ENCODE data around the gene FBN3.

FBN3 gene

DNA sequence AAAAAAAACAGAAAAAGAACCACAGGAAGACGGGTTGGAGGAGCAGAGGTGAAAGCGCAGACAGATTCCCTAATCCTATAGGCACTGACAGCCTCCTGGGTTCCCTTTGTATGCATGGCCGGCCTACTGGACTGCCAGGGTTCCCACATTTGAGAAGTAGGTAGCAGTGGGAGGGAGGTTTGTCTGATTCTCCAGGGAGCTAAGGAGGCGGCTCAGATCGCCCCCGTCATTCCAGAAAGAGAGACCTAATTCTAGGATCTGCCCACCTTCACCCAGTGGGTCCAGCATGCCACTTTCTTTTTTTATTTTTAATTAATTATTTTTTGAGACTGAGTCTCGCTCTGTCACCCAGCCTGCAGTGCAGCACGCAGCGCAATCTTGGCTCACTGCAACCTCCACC lies 106.5 kb downstream of the FBN3 start:
- no peak for TF ChIP-seq TAF1 (IDR thresholded peaks at IDR 0.05; ENCODE audit: low read depth)
- no peak for TF ChIP-seq FOXM1 (IDR thresholded peaks at IDR 0.05; ENCODE audit: borderline replicate concordance, low read depth)
- TF ChIP-seq, protein P1, sequence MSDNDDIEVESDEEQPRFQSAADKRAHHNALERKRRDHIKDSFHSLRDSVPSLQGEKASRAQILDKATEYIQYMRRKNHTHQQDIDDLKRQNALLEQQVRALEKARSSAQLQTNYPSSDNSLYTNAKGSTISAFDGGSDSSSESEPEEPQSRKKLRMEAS (IDR thresholded peaks at IDR 0.05): no peak
- TF ChIP-seq CEBPB (IDR thresholded peaks at IDR 0.05): no peak
- TF ChIP-seq YY1 (IDR thresholded peaks at IDR 0.05; ENCODE audit: low read depth): no peak
- TF ChIP-seq NFIC (IDR thresholded peaks at IDR 0.05): no peak
- TF ChIP-seq TEAD4 (IDR thresholded peaks at IDR 0.05): no peak
- TF ChIP-seq TCF12 (IDR thresholded peaks at IDR 0.05; ENCODE audit: low read depth): no peak
- no peak for TF ChIP-seq RAD21 (IDR thresholded peaks at IDR 0.05; ENCODE audit: low read depth)
- TF ChIP-seq EGR1 (IDR thresholded peaks at IDR 0.05): no peak
- TF ChIP-seq, protein P2, sequence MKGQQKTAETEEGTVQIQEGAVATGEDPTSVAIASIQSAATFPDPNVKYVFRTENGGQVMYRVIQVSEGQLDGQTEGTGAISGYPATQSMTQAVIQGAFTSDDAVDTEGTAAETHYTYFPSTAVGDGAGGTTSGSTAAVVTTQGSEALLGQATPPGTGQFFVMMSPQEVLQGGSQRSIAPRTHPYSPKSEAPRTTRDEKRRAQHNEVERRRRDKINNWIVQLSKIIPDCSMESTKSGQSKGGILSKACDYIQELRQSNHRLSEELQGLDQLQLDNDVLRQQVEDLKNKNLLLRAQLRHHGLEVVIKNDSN (IDR thresholded peaks at IDR 0.05): no peak
- TF ChIP-seq EP300 (IDR thresholded peaks at IDR 0.05; ENCODE audit: borderline replicate concordance): no peak
- TF ChIP-seq ZBTB7A (IDR thresholded peaks at IDR 0.05; ENCODE audit: low read depth): no peak
- no peak for TF ChIP-seq CREB1 (IDR thresholded peaks at IDR 0.05; ENCODE audit: low read depth)
- TF ChIP-seq, protein P3, sequence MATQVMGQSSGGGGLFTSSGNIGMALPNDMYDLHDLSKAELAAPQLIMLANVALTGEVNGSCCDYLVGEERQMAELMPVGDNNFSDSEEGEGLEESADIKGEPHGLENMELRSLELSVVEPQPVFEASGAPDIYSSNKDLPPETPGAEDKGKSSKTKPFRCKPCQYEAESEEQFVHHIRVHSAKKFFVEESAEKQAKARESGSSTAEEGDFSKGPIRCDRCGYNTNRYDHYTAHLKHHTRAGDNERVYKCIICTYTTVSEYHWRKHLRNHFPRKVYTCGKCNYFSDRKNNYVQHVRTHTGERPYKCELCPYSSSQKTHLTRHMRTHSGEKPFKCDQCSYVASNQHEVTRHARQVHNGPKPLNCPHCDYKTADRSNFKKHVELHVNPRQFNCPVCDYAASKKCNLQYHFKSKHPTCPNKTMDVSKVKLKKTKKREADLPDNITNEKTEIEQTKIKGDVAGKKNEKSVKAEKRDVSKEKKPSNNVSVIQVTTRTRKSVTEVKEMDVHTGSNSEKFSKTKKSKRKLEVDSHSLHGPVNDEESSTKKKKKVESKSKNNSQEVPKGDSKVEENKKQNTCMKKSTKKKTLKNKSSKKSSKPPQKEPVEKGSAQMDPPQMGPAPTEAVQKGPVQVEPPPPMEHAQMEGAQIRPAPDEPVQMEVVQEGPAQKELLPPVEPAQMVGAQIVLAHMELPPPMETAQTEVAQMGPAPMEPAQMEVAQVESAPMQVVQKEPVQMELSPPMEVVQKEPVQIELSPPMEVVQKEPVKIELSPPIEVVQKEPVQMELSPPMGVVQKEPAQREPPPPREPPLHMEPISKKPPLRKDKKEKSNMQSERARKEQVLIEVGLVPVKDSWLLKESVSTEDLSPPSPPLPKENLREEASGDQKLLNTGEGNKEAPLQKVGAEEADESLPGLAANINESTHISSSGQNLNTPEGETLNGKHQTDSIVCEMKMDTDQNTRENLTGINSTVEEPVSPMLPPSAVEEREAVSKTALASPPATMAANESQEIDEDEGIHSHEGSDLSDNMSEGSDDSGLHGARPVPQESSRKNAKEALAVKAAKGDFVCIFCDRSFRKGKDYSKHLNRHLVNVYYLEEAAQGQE (IDR thresholded peaks at IDR 0.05; ENCODE audit: low read depth): no peak

DNA sequence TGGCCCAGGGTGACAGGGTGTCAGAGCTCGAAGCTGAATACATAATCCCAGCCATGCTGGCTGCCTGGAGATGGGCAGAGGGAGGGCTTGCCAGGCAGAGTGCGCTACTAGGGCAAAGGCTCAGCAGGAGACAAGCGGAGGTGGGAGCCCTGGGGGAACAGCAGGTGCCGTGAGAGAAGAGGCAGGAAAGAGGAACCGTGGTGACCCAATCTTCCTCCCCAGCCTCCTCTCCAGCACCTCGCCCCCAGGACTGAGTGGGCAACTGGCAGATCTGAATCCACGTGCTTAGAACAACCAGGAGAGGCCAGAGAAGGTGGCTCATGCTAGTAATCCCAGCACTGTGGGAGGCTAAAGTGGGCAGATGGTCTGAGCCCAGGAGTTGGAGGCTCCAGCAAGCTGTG lies 107.9 kb downstream of the FBN3 start:
- TF ChIP-seq, protein P1 (IDR thresholded peaks at IDR 0.05): no peak
- TF ChIP-seq EGR1 (IDR thresholded peaks at IDR 0.05) (no peak), TEAD4 (IDR thresholded peaks at IDR 0.05) (no peak), TAF1 (IDR thresholded peaks at IDR 0.05; ENCODE audit: low read depth) (no peak), FOXM1 (IDR thresholded peaks at IDR 0.05; ENCODE audit: borderline replicate concordance, low read depth) (no peak), CREB1 (IDR thresholded peaks at IDR 0.05; ENCODE audit: low read depth) (no peak), ZBTB7A (IDR thresholded peaks at IDR 0.05; ENCODE audit: low read depth) (no peak), EP300 (IDR thresholded peaks at IDR 0.05; ENCODE audit: borderline replicate concordance) (no peak), RAD21 (IDR thresholded peaks at IDR 0.05; ENCODE audit: low read depth) (no peak), YY1 (IDR thresholded peaks at IDR 0.05; ENCODE audit: low read depth) (no peak), NFIC (IDR thresholded peaks at IDR 0.05) (no peak), CEBPB (IDR thresholded peaks at IDR 0.05) (no peak), TCF12 (IDR thresholded peaks at IDR 0.05; ENCODE audit: low read depth) (no peak)
- TF ChIP-seq, protein P2 (IDR thresholded peaks at IDR 0.05): no peak
- TF ChIP-seq, protein P3 (IDR thresholded peaks at IDR 0.05; ENCODE audit: low read depth): no peak

DNA sequence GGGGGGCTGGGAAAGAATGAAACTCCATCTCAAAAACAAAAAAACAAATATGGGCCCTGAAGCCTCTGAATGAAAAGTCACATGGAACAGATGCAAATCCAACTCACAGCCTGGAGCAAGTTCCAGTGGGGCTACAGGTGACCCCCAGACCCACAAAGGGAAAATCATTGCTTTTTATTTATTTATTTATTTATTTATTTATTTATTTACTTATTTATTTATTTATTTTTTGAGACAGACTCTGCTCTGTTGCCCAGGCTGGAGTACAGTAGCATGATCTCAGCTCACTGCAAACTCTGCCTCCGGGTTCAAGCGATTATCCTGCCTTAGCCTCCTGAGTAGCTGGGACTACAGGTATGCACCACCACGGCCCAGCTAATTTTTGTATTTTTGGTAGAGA lies 110.2 kb downstream of the FBN3 start:
- TF ChIP-seq, protein P2 (IDR thresholded peaks at IDR 0.05): no peak
- TF ChIP-seq RAD21 (IDR thresholded peaks at IDR 0.05; ENCODE audit: low read depth): no peak
- no peak for TF ChIP-seq NFIC (IDR thresholded peaks at IDR 0.05)
- TF ChIP-seq, protein P1 (IDR thresholded peaks at IDR 0.05): no peak
- TF ChIP-seq EP300 (IDR thresholded peaks at IDR 0.05; ENCODE audit: borderline replicate concordance): no peak
- no peak for TF ChIP-seq CEBPB (IDR thresholded peaks at IDR 0.05)
- no peak for TF ChIP-seq EGR1 (IDR thresholded peaks at IDR 0.05)
- TF ChIP-seq TCF12 (IDR thresholded peaks at IDR 0.05; ENCODE audit: low read depth): no peak
- TF ChIP-seq TEAD4 (IDR thresholded peaks at IDR 0.05): no peak
- no peak for TF ChIP-seq ZBTB7A (IDR thresholded peaks at IDR 0.05; ENCODE audit: low read depth)
- TF ChIP-seq TAF1 (IDR thresholded peaks at IDR 0.05; ENCODE audit: low read depth): no peak
- no peak for TF ChIP-seq FOXM1 (IDR thresholded peaks at IDR 0.05; ENCODE audit: borderline replicate concordance, low read depth)
- no peak for TF ChIP-seq CREB1 (IDR thresholded peaks at IDR 0.05; ENCODE audit: low read depth)
- TF ChIP-seq, protein P3 (IDR thresholded peaks at IDR 0.05; ENCODE audit: low read depth): no peak
- TF ChIP-seq YY1 (IDR thresholded peaks at IDR 0.05; ENCODE audit: low read depth): no peak
